Endothelial cell of umbilical vein (primary cell): ENCODE results near the gene DACT1.

Source experiments
- POLR2AphosphoS5 ChIP-seq: IDR thresholded peaks from 2 replicates; pipeline ENCODE4 v1.6.1; 2012; ENCODE audit warnings: low read depth, mild to moderate bottlenecking, control low read depth, low read length, moderate library complexity; ENCODE audit not compliant: insufficient read depth
- TF ChIP-seq, protein P1 (sequence below), 2 donors: IDR thresholded peaks; 1 replicate in 1 of 2; 2 replicates in 1 of 2; pipeline ENCODE4 v1.5.1; 2011; ENCODE audit warnings: low read length in 2 of 2, mild to moderate bottlenecking in 2 of 2, moderate library complexity in 2 of 2, control low read depth in 1 of 2, inconsistent platforms in 1 of 2, low read depth in 1 of 2; ENCODE audit not compliant: insufficient read depth in 1 of 2; ENCODE audit errors: extremely low read depth in 1 of 2
- TF ChIP-seq, protein P2 (sequence below): IDR thresholded peaks from 2 replicates; pipeline ENCODE4 v1.6.1; 2011; ENCODE audit not compliant: insufficient read depth, insufficient read length

DNA sequence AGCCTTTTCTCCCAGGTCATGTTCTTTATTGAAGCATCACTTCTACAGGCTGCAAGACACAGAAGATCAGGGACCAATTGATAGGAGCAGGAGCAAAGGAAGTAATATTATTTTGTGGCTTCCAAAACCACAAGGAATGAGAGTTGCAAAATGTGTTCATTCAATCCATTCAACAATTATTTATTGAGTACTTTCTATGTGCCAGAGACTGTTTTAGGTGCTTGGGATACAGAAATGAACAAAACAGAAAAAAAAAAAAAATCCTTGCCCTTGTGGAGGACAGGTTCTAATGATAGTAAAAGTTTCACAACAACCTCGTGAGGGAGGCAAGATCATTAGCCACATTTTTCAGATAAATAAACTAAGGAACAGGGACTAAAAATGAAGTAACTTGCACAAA is 20.1 kb upstream of the DACT1 start:
- TF ChIP-seq POLR2AphosphoS5 = no peak
- TF ChIP-seq, protein P1, sequence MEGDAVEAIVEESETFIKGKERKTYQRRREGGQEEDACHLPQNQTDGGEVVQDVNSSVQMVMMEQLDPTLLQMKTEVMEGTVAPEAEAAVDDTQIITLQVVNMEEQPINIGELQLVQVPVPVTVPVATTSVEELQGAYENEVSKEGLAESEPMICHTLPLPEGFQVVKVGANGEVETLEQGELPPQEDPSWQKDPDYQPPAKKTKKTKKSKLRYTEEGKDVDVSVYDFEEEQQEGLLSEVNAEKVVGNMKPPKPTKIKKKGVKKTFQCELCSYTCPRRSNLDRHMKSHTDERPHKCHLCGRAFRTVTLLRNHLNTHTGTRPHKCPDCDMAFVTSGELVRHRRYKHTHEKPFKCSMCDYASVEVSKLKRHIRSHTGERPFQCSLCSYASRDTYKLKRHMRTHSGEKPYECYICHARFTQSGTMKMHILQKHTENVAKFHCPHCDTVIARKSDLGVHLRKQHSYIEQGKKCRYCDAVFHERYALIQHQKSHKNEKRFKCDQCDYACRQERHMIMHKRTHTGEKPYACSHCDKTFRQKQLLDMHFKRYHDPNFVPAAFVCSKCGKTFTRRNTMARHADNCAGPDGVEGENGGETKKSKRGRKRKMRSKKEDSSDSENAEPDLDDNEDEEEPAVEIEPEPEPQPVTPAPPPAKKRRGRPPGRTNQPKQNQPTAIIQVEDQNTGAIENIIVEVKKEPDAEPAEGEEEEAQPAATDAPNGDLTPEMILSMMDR (IDR thresholded peaks at IDR 0.05; ENCODE audit: extremely low read depth in 1 of 2, insufficient read depth in 1 of 2, low read depth in 1 of 2, low read length in 2 of 2) = no peak
- TF ChIP-seq, protein P2, sequence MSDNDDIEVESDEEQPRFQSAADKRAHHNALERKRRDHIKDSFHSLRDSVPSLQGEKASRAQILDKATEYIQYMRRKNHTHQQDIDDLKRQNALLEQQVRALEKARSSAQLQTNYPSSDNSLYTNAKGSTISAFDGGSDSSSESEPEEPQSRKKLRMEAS = no peak
